Ammon's horn (tissue), 1 donor: ENCODE data around the gene PIGU.

Source experiments
- DNase-seq: peaks from one replicate; pipeline ENCODE4 v3.0.0-alpha.2; 2016; ENCODE audit warnings: low spot score

PIGU gene

GRCh38 chr20:34654207-34654744 lies 22.6 kb downstream of the PIGU start:
- no peak for DNase-seq

DNA sequence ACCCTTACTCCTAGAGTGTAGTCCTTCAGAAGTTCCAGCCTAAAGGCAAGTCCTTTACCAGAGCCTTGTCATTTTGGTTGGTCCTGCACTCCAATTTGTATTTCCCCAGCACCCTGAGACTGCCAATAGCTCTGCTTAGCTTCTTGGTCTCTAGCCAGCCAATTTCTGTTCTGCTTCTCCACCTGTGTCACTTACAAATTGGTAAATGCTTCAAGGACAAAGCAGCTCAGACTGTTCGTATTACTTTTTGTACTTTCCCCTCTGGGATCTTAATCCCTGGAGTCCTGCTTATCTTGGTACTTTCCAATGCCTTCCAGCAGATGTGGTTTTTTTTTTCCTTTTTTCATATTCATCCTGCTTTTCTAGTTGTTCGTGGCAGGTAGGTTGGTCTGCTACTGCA lies 25.7 kb downstream of the PIGU start:
- DNase-seq, result no peak

DNA sequence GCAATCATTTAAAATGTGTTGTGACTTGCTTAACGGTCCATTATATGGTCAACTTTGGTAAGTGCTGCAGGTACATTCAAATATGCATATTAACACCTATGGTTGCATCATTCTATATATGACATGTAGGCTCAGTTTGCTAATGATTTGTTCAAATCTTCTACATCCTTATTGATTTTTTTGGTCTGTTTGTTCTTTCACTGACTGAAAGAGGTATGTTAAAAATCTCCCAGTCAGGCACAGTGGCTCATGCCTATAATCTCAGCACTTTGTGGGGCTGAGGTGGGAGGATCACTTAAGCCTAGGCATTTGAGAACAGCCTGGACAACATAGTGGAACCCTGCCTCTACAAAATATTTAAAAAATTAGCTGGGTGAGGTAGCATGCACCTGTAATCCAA lies 29.2 kb downstream of the PIGU start:
- DNase-seq, result no peak

- no peak for DNase-seq
Measured at GRCh38 chr20:34644951-34645350, 31.9 kb downstream of the PIGU start.

GRCh38 chr20:34644345-34644744 lies 32.5 kb downstream of the PIGU start:
- no peak for DNase-seq

- DNase-seq, result no peak
Measured at GRCh38 chr20:34643928-34644327, 33.0 kb downstream of the PIGU start.

GRCh38 chr20:34642009-34642408 lies 34.9 kb downstream of the PIGU start:
- DNase-seq, result no peak

DNA sequence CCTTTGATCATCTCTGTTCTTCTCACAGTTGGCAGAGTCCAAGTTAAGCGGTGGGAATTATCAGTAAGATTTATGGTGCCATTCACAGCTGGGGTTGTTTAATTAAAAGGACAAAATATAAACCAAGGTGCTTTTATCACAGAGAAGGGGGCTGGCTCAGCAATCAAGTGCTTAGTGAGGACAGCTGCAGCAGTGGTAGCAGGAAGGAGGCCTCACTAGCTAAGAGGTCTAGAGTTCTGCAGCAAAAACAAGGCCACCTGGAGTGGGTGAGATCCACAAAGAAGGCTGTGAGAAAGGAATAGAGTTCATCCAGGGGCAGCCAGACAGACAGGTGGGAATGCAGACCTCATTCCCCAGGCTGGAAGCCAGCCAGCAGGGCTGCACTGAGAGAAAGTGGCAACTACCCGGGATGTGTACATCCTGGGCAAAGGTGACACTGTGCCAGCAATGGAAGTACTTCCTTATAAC lies 37.1 kb downstream of the PIGU start:
- DNase-seq, result no peak

GRCh38 chr20:34638532-34638931 lies 38.4 kb downstream of the PIGU start:
- no peak for DNase-seq

- DNase-seq, result peak; percentile 27
Measured at GRCh38 chr20:34638039-34638292, 38.9 kb downstream of the PIGU start.

GRCh38 chr20:34637245-34638038 lies 39.5 kb downstream of the PIGU start:
- peak; percentile 92 for DNase-seq

- DNase-seq, result no peak
Measured at GRCh38 chr20:34636648-34637047, 40.2 kb downstream of the PIGU start.

DNA sequence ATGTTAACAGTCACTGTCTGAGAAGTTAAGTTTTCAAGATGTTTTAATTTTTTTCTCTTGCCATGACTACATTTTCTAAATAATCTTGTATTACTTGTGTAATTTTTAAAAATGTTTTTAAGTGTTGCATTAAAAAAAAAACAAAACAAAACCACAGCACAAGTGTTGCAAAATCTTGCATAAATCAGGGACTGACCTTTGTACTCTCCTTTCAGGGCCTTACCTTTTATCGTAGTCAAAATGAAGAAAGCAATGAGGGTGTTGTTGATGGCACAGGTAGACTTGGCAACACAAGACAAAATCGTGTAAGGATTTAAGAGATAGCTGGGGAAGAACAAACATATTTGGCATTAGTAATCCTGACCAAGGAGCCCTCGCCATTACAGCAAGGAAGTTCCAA lies 42.5 kb downstream of the PIGU start:
- DNase-seq, result no peak

DNA sequence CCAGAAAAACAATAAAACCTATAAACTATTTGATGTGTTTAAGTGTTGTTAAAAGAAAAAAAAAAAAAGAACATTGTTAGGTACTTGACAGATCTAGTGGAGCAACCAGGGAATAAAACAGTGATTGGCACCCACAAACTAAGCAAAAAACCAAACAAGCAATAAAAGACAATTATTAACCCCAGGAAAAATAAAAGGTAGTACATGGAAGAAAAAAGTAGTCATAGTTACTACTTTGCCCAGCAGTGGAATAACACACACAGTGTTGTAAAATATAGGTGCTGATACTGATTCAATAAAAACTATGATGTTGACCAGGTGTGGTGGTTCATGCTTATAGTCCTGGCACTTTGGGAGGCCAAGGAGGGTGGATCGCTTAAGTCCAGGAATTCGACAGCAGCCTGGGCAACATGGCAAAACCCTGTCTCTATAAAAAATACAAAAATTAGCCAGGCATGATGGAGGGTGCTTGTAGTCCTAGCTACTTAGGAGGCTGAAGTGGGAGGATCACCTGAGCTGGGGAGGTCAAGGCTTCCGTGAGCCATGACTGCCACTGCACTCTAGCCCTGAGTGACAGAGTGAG lies 43.9 kb downstream of the PIGU start:
- no peak for DNase-seq

GRCh38 chr20:34629904-34630303 lies 47.0 kb downstream of the PIGU start:
- DNase-seq, result no peak

GRCh38 chr20:34629342-34629741 lies 47.5 kb downstream of the PIGU start:
- no peak for DNase-seq

- no peak for DNase-seq
Measured at GRCh38 chr20:34628026-34628425, 48.9 kb downstream of the PIGU start.

DNA sequence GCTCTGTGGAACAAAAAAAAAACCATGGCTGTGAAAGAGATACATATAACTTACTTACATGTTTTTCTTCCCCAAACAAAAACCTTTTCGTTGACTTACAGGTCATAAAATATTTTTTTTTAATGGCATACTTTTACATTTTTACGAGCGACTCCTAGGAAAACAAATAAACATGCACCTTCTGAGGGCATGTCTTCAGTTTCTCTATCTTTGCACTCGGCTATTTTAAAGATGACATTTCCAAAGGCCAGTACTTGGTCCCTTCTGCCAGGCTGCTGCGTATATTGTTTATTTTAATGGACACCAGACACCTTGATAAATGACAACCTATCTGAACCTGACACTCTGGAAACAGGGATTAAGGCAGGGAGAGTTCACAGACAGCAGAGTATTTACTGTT lies 49.4 kb downstream of the PIGU start:
- DNase-seq, result no peak

- no peak for DNase-seq
Measured at GRCh38 chr20:34626992-34627391, 49.9 kb downstream of the PIGU start.

GRCh38 chr20:34624629-34625028 lies 52.3 kb downstream of the PIGU start:
- DNase-seq, result no peak

- no peak for DNase-seq
Measured at GRCh38 chr20:34622821-34623451, 54.0 kb downstream of the PIGU start.

DNA sequence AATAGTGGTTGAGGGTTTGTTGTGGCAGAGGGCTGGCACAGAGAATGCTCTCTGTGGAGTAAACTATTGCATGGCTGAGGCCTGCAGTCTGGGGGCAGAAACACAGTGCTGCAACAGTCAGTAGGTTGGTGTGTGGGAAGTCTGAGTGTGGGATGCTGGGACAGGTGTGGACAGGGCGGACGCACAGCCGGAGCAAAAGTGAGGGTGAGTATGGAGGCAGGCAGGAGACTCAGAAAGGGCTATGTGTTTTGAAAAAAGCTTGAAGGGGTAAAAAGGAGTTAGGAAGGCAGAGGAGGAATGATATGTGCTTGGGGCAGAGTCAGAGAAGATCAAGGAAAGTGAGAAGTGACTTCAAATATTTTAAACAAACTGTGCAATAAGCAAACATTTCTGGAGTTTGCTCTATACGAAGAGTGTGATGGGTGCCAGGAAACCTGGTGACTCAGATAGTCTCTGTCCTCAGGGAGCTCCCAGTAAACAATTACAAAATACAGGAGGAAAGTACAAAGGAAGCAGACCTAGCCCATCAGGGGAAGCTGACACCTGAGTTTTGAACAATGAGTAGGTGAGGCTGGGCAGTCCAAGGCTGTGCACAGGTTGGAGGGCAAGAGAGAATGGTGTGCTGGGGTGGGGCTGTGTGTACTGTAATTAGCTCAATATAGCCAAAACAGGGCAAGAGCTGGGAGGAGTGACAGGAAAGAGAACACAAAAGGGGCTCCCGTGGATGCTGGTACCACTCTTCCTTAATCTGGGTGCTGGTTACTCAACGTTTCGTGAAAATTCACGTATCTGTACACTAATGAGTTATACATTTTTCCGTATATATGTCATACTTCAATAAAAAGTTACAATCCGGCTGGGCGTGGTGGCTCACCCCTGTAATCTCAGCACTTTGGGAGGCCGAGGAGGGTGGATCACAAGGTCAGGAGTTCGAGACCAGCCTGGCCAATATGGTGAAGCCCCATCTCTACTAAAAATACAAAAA lies 55.2 kb downstream of the PIGU start:
- DNase-seq, result peak; percentile 35
